H9 (cell line): ENCODE results near the gene TRPV4. TPM values are rescaled to one million over a fixed set of nuclear protein-coding genes. Genes with fewer than 3 reads are reported as not detected.

Experiments used
- DNase-seq: peaks from one replicate; pipeline ENCODE4 v3.0.0-alpha.2; 2017
- H2AFZ ChIP-seq: one replicate; pipeline ENCODE4 v1.6.1; 2013; ENCODE audit warnings: mild to moderate bottlenecking, low read length, control low read depth, moderate library complexity
- H2AK5ac ChIP-seq: 2 replicates; pipeline ENCODE4 v1.6.1; 2013; ENCODE audit warnings: low read length, control low read depth, mixed read lengths; ENCODE audit not compliant: insufficient read length
- H2BK120ac ChIP-seq: one replicate; pipeline ENCODE4 v1.6.1; 2013; ENCODE audit warnings: low read depth, mild to moderate bottlenecking, low read length, control low read depth, inconsistent platforms; ENCODE audit not compliant: poor library complexity, severe bottlenecking
- H2BK12ac ChIP-seq: 2 replicates; pipeline ENCODE4 v1.6.1; 2013; ENCODE audit warnings: low read length, control low read depth, mixed read lengths, low read depth; ENCODE audit not compliant: insufficient read length
- H2BK15ac ChIP-seq: 2 replicates; pipeline ENCODE4 v1.6.1; 2013; ENCODE audit warnings: low read depth, low read length, control low read depth
- H2BK20ac ChIP-seq: one replicate; pipeline ENCODE4 v1.6.1; 2013; ENCODE audit warnings: low read depth, mild to moderate bottlenecking, low read length, control low read depth, inconsistent platforms; ENCODE audit not compliant: poor library complexity, severe bottlenecking
- H2BK5ac ChIP-seq: 2 replicates; pipeline ENCODE4 v1.6.1; 2013; ENCODE audit warnings: low read length, control low read depth, mixed read lengths; ENCODE audit not compliant: insufficient read length
- H3K14ac ChIP-seq: 2 replicates; pipeline ENCODE4 v1.6.1; 2013; ENCODE audit warnings: low read length, control low read depth; ENCODE audit not compliant: insufficient read depth
- H3K18ac ChIP-seq: 2 replicates; pipeline ENCODE4 v1.6.1; 2013; ENCODE audit warnings: low read depth, mild to moderate bottlenecking, mixed read lengths, low read length, control low read depth; ENCODE audit not compliant: insufficient read length
- H3K23ac ChIP-seq: 2 replicates; pipeline ENCODE4 v1.6.1; 2013; ENCODE audit warnings: low read length, control low read depth, mixed read lengths, low read depth; ENCODE audit not compliant: insufficient read length
- H3K23me2 ChIP-seq: 2 replicates; pipeline ENCODE4 v1.6.1; 2013; ENCODE audit warnings: low read depth, mild to moderate bottlenecking, mixed read lengths, low read length, control low read depth; ENCODE audit not compliant: insufficient read length, poor library complexity, severe bottlenecking
- H3K27ac ChIP-seq: 2 replicates; pipeline ENCODE4 v1.5.1; 2013; ENCODE audit warnings: low read length, control low read depth, mixed read lengths, low read depth; ENCODE audit not compliant: insufficient read length
- H3K27me3 ChIP-seq: 2 replicates; pipeline ENCODE4 v1.6.1; 2013; ENCODE audit warnings: low read length, control low read depth, inconsistent platforms; ENCODE audit not compliant: insufficient read depth
- H3K4ac ChIP-seq: 2 replicates; pipeline ENCODE4 v1.6.1; 2013; ENCODE audit warnings: low read depth, mild to moderate bottlenecking, control low read depth, inconsistent platforms, low read length, moderate library complexity
- H3K4me1 ChIP-seq: 2 replicates; pipeline ENCODE4 v1.6.1; 2013; ENCODE audit warnings: low read length, control low read depth, inconsistent platforms; ENCODE audit not compliant: insufficient read depth
- H3K4me2 ChIP-seq: 2 replicates; pipeline ENCODE4 v1.6.1; 2013; ENCODE audit warnings: low read length, control low read depth, mixed read lengths; ENCODE audit not compliant: insufficient read length, insufficient read depth
- H3K56ac ChIP-seq: 2 replicates; pipeline ENCODE4 v1.6.1; 2013; ENCODE audit warnings: low read depth, mild to moderate bottlenecking, mixed read lengths, low read length, control low read depth; ENCODE audit not compliant: insufficient read length
- H3K79me1 ChIP-seq: 2 replicates; pipeline ENCODE4 v1.6.1; 2013; ENCODE audit warnings: low read depth, mild to moderate bottlenecking, moderate library complexity, low read length, control low read depth, inconsistent platforms; ENCODE audit not compliant: insufficient read depth, poor library complexity, severe bottlenecking
- H3K79me2 ChIP-seq: 2 replicates; pipeline ENCODE4 v1.6.1; 2013; ENCODE audit warnings: low read length, control low read depth, inconsistent platforms; ENCODE audit not compliant: insufficient read depth
- H3K9ac ChIP-seq: 2 replicates; pipeline ENCODE4 v1.6.1; 2013; ENCODE audit warnings: low read length, control low read depth, mixed read lengths; ENCODE audit not compliant: insufficient read length; ENCODE audit errors: extremely low read depth
- H3K9me3 ChIP-seq: one replicate; pipeline ENCODE4 v1.6.1; 2013; ENCODE audit warnings: low read depth, low read length, inconsistent platforms; ENCODE audit not compliant: control insufficient read depth
- H3T11ph ChIP-seq: one replicate; pipeline ENCODE4 v1.6.1; 2013; ENCODE audit warnings: mild to moderate bottlenecking, low read length, control low read depth, inconsistent platforms
- H4K20me1 ChIP-seq: one replicate; pipeline ENCODE4 v1.6.1; 2013; ENCODE audit not compliant: control insufficient read depth, insufficient read length, insufficient read depth
- H4K5ac ChIP-seq: 2 replicates; pipeline ENCODE4 v1.6.1; 2013; ENCODE audit warnings: low read depth, mild to moderate bottlenecking, mixed read lengths, low read length, control low read depth; ENCODE audit not compliant: insufficient read length
- H4K8ac ChIP-seq: replicated peaks from 2 replicates; pipeline ENCODE4 v1.6.1; 2013; ENCODE audit warnings: low read length, control low read depth, mixed read lengths, low read depth; ENCODE audit not compliant: insufficient read length
- H4K91ac ChIP-seq: 2 replicates; pipeline ENCODE4 v1.6.1; 2013; ENCODE audit warnings: low read depth, mild to moderate bottlenecking, moderate library complexity, mixed read lengths, low read length, control low read depth; ENCODE audit not compliant: insufficient read length
- H3K27ac Mint-ChIP-seq, 3 experiments: 2 replicates in 2 of 3; 3 replicates in 1 of 3; pipeline ENCODE4 v1.8.0; 2020 to 2021; ENCODE audit warnings: mixed read lengths in 3 of 3, mild to moderate bottlenecking in 1 of 3, moderate library complexity in 1 of 3
- H3K27me3 Mint-ChIP-seq: 2 replicates; pipeline ENCODE4 v1.8.0; 2021; ENCODE audit warnings: low read depth, mild to moderate bottlenecking, moderate library complexity, mixed read lengths
- H3K36me3 Mint-ChIP-seq, 3 experiments: 2 replicates in 2 of 3; 3 replicates in 1 of 3; pipeline ENCODE4 v1.8.0; 2020 to 2021; ENCODE audit warnings: low read depth in 3 of 3, mixed read lengths in 3 of 3; ENCODE audit not compliant: insufficient read depth in 1 of 3
- H3K4me1 Mint-ChIP-seq, 2 experiments: 2 replicates each; pipeline ENCODE4 v1.8.0; 2020; ENCODE audit warnings: mixed read lengths in 2 of 2
- H3K4me3 Mint-ChIP-seq, 2 experiments: 2 replicates in 1 of 2; 3 replicates in 1 of 2; pipeline ENCODE4 v1.8.0; 2020 to 2021; ENCODE audit warnings: mild to moderate bottlenecking in 2 of 2, mixed read lengths in 2 of 2, moderate library complexity in 1 of 2
- H3K9me3 Mint-ChIP-seq, 2 experiments: 2 replicates in 1 of 2; 3 replicates in 1 of 2; pipeline ENCODE4 v1.8.0; 2020; ENCODE audit warnings: mild to moderate bottlenecking in 2 of 2, mixed read lengths in 2 of 2, moderate library complexity in 1 of 2
- WGBS: extraction: QIAGEN DNeasy Blood & Tissue Kit; methylation state at CpG from one replicate; pipeline ENCODE4 v1.1.7; 2013; ENCODE audit warnings: missing lambda C conversion rate, low lambda C conversion rate, mixed read lengths; ENCODE audit not compliant: insufficient read length; ENCODE audit errors: extremely low coverage; 5-methylcytosine and 5-hydroxymethylcytosine counted together
- total RNA-seq: library from RNA; stranded (reverse); gene quantifications from 2 replicates; pipeline ENCODE4 v1.2.1, GENCODE V29; 2021
- TF ChIP-seq, protein P1 (sequence below): fragments of 200-600 bp; sonication (generic); conservative IDR thresholded peaks from 3 replicates; pipeline ENCODE4 v1.8.0; 2021; ENCODE audit warnings: antibody characterized with exemption, mild to moderate bottlenecking

The TRPV4 gene
- total RNA-seq, 1 experiment from 2014 or later, result 4.9 TPM

DNA sequence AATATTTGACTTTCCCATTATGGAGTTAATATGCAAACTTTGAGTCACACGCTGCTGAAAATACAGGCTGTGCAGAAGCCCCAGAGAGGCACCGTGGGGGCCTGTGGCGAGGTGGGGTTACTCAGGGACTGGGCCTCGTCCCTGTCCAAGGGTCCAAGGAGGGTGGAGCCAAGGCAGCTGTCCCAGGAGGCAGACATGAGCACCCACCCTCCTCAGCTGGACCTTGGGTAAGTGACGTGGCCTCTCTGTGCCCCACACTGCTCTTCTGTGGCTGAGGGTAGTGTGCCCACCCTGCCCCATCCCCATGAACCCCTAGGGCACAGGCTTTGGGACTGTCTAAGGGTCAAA is 80.2 kb downstream of the TRPV4 start:
- no peak overlapping the region for H4K8ac ChIP-seq
- H3K23ac ChIP-seq, result no peak overlapping the region
- no peaks in the 10 kb centered on the region for H3K9me3 ChIP-seq
- no peak overlapping the region for H2BK120ac ChIP-seq
- no peak overlapping the region for H2BK20ac ChIP-seq
- no peaks in the 10 kb centered on the region for H3K27me3 ChIP-seq
- no peak overlapping the region for H2AK5ac ChIP-seq
- H3K79me1 ChIP-seq, result no peaks in the 10 kb centered on the region
- H3K27me3 Mint-ChIP-seq, result no peaks in the 10 kb centered on the region; the same call in 1 of the 2 replicates
- H4K5ac ChIP-seq, result no peak overlapping the region
- no peak overlapping the region for H3K4ac ChIP-seq
- no peak overlapping the region for H3K18ac ChIP-seq
- no CpG with 5 or more reads among the region's 5 CpGs for WGBS
- H3K14ac ChIP-seq, result no peak overlapping the region
- H3K79me2 ChIP-seq, result no peaks in the 10 kb centered on the region
- TF ChIP-seq, protein P1, sequence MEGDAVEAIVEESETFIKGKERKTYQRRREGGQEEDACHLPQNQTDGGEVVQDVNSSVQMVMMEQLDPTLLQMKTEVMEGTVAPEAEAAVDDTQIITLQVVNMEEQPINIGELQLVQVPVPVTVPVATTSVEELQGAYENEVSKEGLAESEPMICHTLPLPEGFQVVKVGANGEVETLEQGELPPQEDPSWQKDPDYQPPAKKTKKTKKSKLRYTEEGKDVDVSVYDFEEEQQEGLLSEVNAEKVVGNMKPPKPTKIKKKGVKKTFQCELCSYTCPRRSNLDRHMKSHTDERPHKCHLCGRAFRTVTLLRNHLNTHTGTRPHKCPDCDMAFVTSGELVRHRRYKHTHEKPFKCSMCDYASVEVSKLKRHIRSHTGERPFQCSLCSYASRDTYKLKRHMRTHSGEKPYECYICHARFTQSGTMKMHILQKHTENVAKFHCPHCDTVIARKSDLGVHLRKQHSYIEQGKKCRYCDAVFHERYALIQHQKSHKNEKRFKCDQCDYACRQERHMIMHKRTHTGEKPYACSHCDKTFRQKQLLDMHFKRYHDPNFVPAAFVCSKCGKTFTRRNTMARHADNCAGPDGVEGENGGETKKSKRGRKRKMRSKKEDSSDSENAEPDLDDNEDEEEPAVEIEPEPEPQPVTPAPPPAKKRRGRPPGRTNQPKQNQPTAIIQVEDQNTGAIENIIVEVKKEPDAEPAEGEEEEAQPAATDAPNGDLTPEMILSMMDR, result no peak
- no peaks in the 10 kb centered on the region for H4K20me1 ChIP-seq
- no peak overlapping the region for H2BK15ac ChIP-seq
- no peak overlapping the region for H3K27ac ChIP-seq
- DNase-seq, result no peak
- H3T11ph ChIP-seq, result no peak overlapping the region
- H3K56ac ChIP-seq, result no peak overlapping the region
- H3K4me1 Mint-ChIP-seq, result peaks cover 6 to 15% of the 10 kb centered on the region in 2 experiments
- no peak overlapping the region for H3K27ac Mint-ChIP-seq
- H3K9ac ChIP-seq, result no peak overlapping the region
- H3K23me2 ChIP-seq, result no peaks in the 10 kb centered on the region
- H2AFZ ChIP-seq, result no peak overlapping the region
- no peak overlapping the region for H2BK5ac ChIP-seq
- H3K4me3 Mint-ChIP-seq, result no peak overlapping the region
- H2BK12ac ChIP-seq, result no peak overlapping the region
- no peaks in the 10 kb centered on the region for H3K4me1 ChIP-seq
- peaks cover 6 to 12% of the 10 kb centered on the region in 2 experiments; a peak in 4 of 5 replicates for H3K9me3 Mint-ChIP-seq
- H4K91ac ChIP-seq, result no peak overlapping the region
- no peak overlapping the region for H3K4me2 ChIP-seq
- peaks cover 0 to 7% (median 3%) of the 10 kb centered on the region in 3 experiments; a peak in 3 of 7 replicates for H3K36me3 Mint-ChIP-seq
